WTC11 (cell line): Measurements from ENCODE around the gene MRPS34. TPM values are rescaled to one million over a fixed set of nuclear protein-coding genes. Genes with fewer than 3 reads are reported as not detected.
A peak's percentile ranks its signal among the peaks of the same experiment; 100 is the strongest.

Experiments
- ATAC-seq: fragments of 200-7000 bp; cut with Tn5 transposase; 2 replicates; pipeline ENCODE4 v1.10.0; 2021; ENCODE audit warnings: mild to moderate bottlenecking, moderate library complexity
- CTCF ChIA-PET: fragments of 300-600 bp; sonication (Branson Sonifier 250); formaldehyde crosslinking; loops from one replicate; lab custom pipeline; 2021; ENCODE audit warnings: antibody characterized with exemption; lab: Charles Lee
- POLR2A ChIA-PET: fragments of 350-600 bp; sonication (Branson Sonifier 250); formaldehyde crosslinking; loops from one replicate; lab custom pipeline; 2021; ENCODE audit warnings: antibody characterized with exemption; lab: Charles Lee
- DNase-seq: peaks from one replicate; pipeline ENCODE4 v3.0.0; 2021; ENCODE audit warnings: low spot score
- H3K27ac Mint-ChIP-seq: 2 replicates; pipeline ENCODE4 v1.8.0; 2021; ENCODE audit warnings: mixed read lengths
- H3K27me3 Mint-ChIP-seq: 2 replicates; pipeline ENCODE4 v1.8.0; 2021; ENCODE audit warnings: low read depth, mild to moderate bottlenecking, moderate library complexity, mixed read lengths
- H3K36me3 Mint-ChIP-seq: 2 replicates; pipeline ENCODE4 v1.8.0; 2021; ENCODE audit warnings: mixed read lengths
- H3K4me1 Mint-ChIP-seq: 2 replicates; pipeline ENCODE4 v1.8.0; 2022; ENCODE audit warnings: mixed read lengths
- H3K4me3 Mint-ChIP-seq: 2 replicates; pipeline ENCODE4 v1.8.0; 2021; ENCODE audit warnings: mild to moderate bottlenecking, moderate library complexity, mixed read lengths
- H3K9me3 Mint-ChIP-seq: 2 replicates; pipeline ENCODE4 v1.8.0; 2021; ENCODE audit warnings: mixed read lengths
- ATF1 ChIP-seq: sonication (generic); formaldehyde crosslinking; IDR thresholded peaks from 2 replicates; pipeline ENCODE4 v1.8.1; 2023; ENCODE audit warnings: mild to moderate bottlenecking, moderate library complexity, missing genetic modification reagents
- EMX1 ChIP-seq: fragments of 250-450 bp; sonication (Bioruptor Pico); IDR thresholded peaks from 2 replicates; pipeline ENCODE4 v1.8.0; 2021; ENCODE audit warnings: mild to moderate bottlenecking
- ESRRA ChIP-seq: sonication (generic); formaldehyde crosslinking; IDR thresholded peaks from 2 replicates; pipeline ENCODE4 v1.8.1; 2022; ENCODE audit warnings: mild to moderate bottlenecking, missing genetic modification reagents, borderline replicate concordance
- GTF2I ChIP-seq: fragments of 250-450 bp; sonication (Bioruptor Pico); conservative IDR thresholded peaks from 2 replicates; pipeline ENCODE4 v1.4.0; 2021; ENCODE audit warnings: mild to moderate bottlenecking
- HMGA2 ChIP-seq: fragments of 250-450 bp; sonication (Bioruptor Pico); IDR thresholded peaks from 2 replicates; pipeline ENCODE4 v1.4.0; 2021; ENCODE audit warnings: mild to moderate bottlenecking, moderate library complexity
- MYBL2 ChIP-seq: sonication (generic); formaldehyde crosslinking; IDR thresholded peaks from 2 replicates; pipeline ENCODE4 v1.8.1; 2023; ENCODE audit warnings: mild to moderate bottlenecking, moderate library complexity, missing genetic modification reagents
- NR3C1 ChIP-seq: sonication (generic); formaldehyde crosslinking; conservative IDR thresholded peaks from 2 replicates; pipeline ENCODE4 v1.8.1; 2023; ENCODE audit warnings: low read depth, mild to moderate bottlenecking, missing genetic modification reagents
- TEAD1 ChIP-seq: sonication (generic); formaldehyde crosslinking; IDR thresholded peaks from 2 replicates; pipeline ENCODE4 v1.8.0; 2022; ENCODE audit warnings: mild to moderate bottlenecking, missing genetic modification reagents
- ZNF121 ChIP-seq: sonication (generic); formaldehyde crosslinking; IDR thresholded peaks from 2 replicates; pipeline ENCODE4 v1.8.0; 2023; ENCODE audit warnings: missing genetic modification reagents
- ZNF396 ChIP-seq: fragments of 250-450 bp; sonication (Bioruptor Pico); IDR thresholded peaks from 2 replicates; pipeline ENCODE4 v1.8.0; 2021; ENCODE audit warnings: mild to moderate bottlenecking, moderate library complexity, borderline replicate concordance
- total RNA-seq: library from RNA; stranded (reverse); gene quantifications from 3 replicates; pipeline ENCODE4 v1.2.3, GENCODE V29; 2021
- TF ChIP-seq, protein P1 (sequence below): sonication (generic); formaldehyde crosslinking; IDR thresholded peaks from 2 replicates; pipeline ENCODE4 v1.8.0; 2022; ENCODE audit warnings: mild to moderate bottlenecking, missing genetic modification reagents
- TF ChIP-seq, protein P2 (sequence below): sonication (generic); formaldehyde crosslinking; IDR thresholded peaks from 2 replicates; pipeline ENCODE4 v1.8.0; 2023; ENCODE audit warnings: missing genetic modification reagents, mild to moderate bottlenecking, borderline replicate concordance
- TF ChIP-seq, protein P3 (sequence below): sonication (generic); formaldehyde crosslinking; IDR thresholded peaks from 2 replicates; pipeline ENCODE4 v1.8.0; 2022; ENCODE audit warnings: mild to moderate bottlenecking, missing genetic modification reagents
- TF ChIP-seq, protein P4 (sequence below): fragments of 250-450 bp; sonication (Bioruptor Pico); IDR thresholded peaks from 2 replicates; pipeline ENCODE4 v1.9.0; 2021; ENCODE audit warnings: mild to moderate bottlenecking, borderline replicate concordance
- TF ChIP-seq, protein P5 (sequence below): sonication (generic); formaldehyde crosslinking; IDR thresholded peaks from 2 replicates; pipeline ENCODE4 v1.8.0; 2022; ENCODE audit warnings: mild to moderate bottlenecking, missing genetic modification reagents
- TF ChIP-seq, protein P6 (sequence below): sonication (generic); formaldehyde crosslinking; IDR thresholded peaks from 2 replicates; pipeline ENCODE4 v1.8.1; 2022; ENCODE audit warnings: mild to moderate bottlenecking, moderate library complexity, missing genetic modification reagents
- TF ChIP-seq, protein P7 (sequence below): sonication (generic); formaldehyde crosslinking; IDR thresholded peaks from 2 replicates; pipeline ENCODE4 v1.8.0; 2023; ENCODE audit warnings: missing genetic modification reagents
- TF ChIP-seq, protein P8 (sequence below): sonication (generic); formaldehyde crosslinking; IDR thresholded peaks from 2 replicates; pipeline ENCODE4 v1.8.1; 2022; ENCODE audit warnings: low read depth, mild to moderate bottlenecking, moderate library complexity, missing genetic modification reagents, borderline replicate concordance

MRPS34 gene
- total RNA-seq, 1 experiment from 2014 or later, result 258 TPM

DNA sequence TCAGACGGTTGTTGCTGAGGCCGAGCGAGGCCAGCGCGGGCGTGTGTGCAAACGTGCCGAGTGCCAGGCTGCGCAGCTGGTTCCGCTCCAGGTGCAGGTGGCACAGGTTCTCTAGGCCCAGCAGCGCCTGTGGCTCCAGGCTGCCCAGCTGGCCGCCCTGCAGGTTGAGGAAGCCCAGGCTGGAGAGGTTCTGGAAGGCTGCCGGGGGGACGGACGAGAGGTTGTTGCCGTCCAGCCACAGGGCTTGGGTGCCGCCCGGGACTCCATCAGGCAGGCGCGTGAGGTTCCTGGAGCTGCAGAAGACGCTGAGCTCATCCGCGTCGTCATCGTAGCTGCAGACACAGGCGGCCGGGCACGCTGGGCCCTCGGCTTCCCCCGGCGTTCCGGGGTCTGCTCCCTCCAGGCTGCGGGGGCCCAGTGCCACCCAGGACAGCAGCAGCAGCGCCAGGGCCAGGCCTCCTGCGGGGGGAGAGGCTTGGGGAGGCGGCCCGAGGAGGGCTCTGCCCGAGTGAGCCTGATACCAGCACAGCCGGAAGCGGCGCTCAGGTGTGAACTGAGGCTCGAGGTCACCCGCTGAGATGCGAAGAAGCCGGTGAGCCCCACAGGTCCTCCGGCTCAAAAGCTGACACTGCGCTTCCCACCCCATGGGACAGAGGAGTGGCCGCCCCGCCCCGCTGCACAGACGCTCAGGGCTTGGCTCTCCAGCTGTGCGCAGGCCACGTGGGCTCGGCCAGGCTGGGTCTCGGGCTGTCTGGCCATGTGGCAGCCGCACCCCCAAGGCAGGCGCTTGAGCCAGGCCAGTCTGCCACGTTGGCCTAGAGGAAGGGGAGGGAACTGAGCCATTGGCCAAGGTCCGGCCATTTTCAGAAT lies 19.2 kb upstream of the MRPS34 start (continued):
- TF ChIP-seq GTF2I (CRISPR knock-in tag) (no peak), ESRRA (CRISPR knock-in tag) (no peak), NR3C1 (no peak), ZNF121 (CRISPR knock-in tag) (no peak)
- TF ChIP-seq, protein P1, sequence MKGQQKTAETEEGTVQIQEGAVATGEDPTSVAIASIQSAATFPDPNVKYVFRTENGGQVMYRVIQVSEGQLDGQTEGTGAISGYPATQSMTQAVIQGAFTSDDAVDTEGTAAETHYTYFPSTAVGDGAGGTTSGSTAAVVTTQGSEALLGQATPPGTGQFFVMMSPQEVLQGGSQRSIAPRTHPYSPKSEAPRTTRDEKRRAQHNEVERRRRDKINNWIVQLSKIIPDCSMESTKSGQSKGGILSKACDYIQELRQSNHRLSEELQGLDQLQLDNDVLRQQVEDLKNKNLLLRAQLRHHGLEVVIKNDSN (CRISPR knock-in tag), result no peak
- TF ChIP-seq, all 79 proteins: peak for 0

DNA sequence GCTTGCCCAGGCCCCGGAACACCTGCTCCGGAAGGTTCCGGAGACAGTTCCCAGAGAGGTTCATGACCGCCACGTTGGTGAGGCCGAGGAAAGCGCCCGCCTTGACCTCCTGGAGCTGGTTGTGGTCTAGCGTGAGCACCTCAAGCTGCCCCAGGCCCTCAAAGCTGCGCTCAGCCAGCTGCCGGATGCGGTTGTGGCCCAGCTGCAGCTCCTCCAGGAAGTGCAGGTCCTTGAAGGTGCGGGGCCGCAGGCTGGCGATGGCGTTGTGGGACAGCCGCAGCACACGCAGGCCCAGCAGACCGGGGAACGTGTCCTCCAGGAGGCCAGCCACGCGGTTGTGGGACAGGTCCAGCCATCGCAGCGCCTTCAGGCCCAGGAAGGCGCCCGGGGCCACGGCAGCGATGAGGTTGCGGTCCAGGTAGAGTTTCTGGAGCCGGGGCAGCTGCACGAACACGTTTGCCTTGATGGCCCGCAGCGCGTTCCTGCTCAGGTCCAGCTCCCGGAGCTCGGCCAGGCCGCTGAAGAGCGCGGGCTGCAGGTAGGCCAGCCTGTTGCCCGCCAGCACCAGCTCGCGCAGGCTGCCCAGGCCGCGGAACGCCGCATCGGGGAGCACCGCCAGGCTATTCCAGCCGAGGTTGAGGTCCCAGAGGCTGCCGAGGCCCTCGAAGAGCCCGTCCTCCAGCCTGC lies 18.5 kb upstream of the MRPS34 start:
- DNase-seq (peak; percentile 17), ATAC-seq (no peak)
- Mint-ChIP-seq H3K4me3 (no peak overlapping the region), H3K4me1 (no peaks in the 10 kb centered on the region), H3K9me3 (no peaks in the 10 kb centered on the region), H3K36me3 (peaks cover 5% of the 10 kb centered on the region), H3K27me3 (no peaks in the 10 kb centered on the region), H3K27ac (no peak overlapping the region)
- ChIA-PET POLR2A (no interaction called here), CTCF (interaction anchor here (0.7 kb wide), 1 partner anchor 9 kb away, joined by 3 read pairs; the partner anchor contains the start of genes NUBP2 and SPSB3)
- TF ChIP-seq, protein P2, sequence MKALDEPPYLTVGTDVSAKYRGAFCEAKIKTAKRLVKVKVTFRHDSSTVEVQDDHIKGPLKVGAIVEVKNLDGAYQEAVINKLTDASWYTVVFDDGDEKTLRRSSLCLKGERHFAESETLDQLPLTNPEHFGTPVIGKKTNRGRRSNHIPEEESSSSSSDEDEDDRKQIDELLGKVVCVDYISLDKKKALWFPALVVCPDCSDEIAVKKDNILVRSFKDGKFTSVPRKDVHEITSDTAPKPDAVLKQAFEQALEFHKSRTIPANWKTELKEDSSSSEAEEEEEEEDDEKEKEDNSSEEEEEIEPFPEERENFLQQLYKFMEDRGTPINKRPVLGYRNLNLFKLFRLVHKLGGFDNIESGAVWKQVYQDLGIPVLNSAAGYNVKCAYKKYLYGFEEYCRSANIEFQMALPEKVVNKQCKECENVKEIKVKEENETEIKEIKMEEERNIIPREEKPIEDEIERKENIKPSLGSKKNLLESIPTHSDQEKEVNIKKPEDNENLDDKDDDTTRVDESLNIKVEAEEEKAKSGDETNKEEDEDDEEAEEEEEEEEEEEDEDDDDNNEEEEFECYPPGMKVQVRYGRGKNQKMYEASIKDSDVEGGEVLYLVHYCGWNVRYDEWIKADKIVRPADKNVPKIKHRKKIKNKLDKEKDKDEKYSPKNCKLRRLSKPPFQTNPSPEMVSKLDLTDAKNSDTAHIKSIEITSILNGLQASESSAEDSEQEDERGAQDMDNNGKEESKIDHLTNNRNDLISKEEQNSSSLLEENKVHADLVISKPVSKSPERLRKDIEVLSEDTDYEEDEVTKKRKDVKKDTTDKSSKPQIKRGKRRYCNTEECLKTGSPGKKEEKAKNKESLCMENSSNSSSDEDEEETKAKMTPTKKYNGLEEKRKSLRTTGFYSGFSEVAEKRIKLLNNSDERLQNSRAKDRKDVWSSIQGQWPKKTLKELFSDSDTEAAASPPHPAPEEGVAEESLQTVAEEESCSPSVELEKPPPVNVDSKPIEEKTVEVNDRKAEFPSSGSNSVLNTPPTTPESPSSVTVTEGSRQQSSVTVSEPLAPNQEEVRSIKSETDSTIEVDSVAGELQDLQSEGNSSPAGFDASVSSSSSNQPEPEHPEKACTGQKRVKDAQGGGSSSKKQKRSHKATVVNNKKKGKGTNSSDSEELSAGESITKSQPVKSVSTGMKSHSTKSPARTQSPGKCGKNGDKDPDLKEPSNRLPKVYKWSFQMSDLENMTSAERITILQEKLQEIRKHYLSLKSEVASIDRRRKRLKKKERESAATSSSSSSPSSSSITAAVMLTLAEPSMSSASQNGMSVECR (CRISPR knock-in tag), result no peak
- TF ChIP-seq ZNF396 (CRISPR knock-in tag) (no peak), EMX1 (no peak), HMGA2 (CRISPR knock-in tag) (no peak), MYBL2 (CRISPR knock-in tag) (no peak), TEAD1 (CRISPR knock-in tag) (no peak), ATF1 (CRISPR knock-in tag) (no peak)
- TF ChIP-seq, protein P3, sequence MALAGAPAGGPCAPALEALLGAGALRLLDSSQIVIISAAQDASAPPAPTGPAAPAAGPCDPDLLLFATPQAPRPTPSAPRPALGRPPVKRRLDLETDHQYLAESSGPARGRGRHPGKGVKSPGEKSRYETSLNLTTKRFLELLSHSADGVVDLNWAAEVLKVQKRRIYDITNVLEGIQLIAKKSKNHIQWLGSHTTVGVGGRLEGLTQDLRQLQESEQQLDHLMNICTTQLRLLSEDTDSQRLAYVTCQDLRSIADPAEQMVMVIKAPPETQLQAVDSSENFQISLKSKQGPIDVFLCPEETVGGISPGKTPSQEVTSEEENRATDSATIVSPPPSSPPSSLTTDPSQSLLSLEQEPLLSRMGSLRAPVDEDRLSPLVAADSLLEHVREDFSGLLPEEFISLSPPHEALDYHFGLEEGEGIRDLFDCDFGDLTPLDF (CRISPR knock-in tag), result no peak
- TF ChIP-seq, protein P4, sequence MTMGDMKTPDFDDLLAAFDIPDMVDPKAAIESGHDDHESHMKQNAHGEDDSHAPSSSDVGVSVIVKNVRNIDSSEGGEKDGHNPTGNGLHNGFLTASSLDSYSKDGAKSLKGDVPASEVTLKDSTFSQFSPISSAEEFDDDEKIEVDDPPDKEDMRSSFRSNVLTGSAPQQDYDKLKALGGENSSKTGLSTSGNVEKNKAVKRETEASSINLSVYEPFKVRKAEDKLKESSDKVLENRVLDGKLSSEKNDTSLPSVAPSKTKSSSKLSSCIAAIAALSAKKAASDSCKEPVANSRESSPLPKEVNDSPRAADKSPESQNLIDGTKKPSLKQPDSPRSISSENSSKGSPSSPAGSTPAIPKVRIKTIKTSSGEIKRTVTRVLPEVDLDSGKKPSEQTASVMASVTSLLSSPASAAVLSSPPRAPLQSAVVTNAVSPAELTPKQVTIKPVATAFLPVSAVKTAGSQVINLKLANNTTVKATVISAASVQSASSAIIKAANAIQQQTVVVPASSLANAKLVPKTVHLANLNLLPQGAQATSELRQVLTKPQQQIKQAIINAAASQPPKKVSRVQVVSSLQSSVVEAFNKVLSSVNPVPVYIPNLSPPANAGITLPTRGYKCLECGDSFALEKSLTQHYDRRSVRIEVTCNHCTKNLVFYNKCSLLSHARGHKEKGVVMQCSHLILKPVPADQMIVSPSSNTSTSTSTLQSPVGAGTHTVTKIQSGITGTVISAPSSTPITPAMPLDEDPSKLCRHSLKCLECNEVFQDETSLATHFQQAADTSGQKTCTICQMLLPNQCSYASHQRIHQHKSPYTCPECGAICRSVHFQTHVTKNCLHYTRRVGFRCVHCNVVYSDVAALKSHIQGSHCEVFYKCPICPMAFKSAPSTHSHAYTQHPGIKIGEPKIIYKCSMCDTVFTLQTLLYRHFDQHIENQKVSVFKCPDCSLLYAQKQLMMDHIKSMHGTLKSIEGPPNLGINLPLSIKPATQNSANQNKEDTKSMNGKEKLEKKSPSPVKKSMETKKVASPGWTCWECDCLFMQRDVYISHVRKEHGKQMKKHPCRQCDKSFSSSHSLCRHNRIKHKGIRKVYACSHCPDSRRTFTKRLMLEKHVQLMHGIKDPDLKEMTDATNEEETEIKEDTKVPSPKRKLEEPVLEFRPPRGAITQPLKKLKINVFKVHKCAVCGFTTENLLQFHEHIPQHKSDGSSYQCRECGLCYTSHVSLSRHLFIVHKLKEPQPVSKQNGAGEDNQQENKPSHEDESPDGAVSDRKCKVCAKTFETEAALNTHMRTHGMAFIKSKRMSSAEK (CRISPR knock-in tag), result no peak
- TF ChIP-seq, protein P5, sequence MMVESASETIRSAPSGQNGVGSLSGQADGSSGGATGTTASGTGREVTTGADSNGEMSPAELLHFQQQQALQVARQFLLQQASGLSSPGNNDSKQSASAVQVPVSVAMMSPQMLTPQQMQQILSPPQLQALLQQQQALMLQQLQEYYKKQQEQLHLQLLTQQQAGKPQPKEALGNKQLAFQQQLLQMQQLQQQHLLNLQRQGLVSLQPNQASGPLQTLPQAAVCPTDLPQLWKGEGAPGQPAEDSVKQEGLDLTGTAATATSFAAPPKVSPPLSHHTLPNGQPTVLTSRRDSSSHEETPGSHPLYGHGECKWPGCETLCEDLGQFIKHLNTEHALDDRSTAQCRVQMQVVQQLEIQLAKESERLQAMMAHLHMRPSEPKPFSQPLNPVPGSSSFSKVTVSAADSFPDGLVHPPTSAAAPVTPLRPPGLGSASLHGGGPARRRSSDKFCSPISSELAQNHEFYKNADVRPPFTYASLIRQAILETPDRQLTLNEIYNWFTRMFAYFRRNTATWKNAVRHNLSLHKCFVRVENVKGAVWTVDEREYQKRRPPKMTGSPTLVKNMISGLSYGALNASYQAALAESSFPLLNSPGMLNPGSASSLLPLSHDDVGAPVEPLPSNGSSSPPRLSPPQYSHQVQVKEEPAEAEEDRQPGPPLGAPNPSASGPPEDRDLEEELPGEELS (CRISPR knock-in tag), result no peak
- TF ChIP-seq, protein P6, sequence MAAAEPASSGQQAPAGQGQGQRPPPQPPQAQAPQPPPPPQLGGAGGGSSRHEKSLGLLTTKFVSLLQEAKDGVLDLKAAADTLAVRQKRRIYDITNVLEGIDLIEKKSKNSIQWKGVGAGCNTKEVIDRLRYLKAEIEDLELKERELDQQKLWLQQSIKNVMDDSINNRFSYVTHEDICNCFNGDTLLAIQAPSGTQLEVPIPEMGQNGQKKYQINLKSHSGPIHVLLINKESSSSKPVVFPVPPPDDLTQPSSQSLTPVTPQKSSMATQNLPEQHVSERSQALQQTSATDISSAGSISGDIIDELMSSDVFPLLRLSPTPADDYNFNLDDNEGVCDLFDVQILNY (CRISPR knock-in tag), result no peak
- TF ChIP-seq, protein P7, sequence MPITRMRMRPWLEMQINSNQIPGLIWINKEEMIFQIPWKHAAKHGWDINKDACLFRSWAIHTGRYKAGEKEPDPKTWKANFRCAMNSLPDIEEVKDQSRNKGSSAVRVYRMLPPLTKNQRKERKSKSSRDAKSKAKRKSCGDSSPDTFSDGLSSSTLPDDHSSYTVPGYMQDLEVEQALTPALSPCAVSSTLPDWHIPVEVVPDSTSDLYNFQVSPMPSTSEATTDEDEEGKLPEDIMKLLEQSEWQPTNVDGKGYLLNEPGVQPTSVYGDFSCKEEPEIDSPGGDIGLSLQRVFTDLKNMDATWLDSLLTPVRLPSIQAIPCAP (CRISPR knock-in tag), result no peak
- TF ChIP-seq, protein P8, sequence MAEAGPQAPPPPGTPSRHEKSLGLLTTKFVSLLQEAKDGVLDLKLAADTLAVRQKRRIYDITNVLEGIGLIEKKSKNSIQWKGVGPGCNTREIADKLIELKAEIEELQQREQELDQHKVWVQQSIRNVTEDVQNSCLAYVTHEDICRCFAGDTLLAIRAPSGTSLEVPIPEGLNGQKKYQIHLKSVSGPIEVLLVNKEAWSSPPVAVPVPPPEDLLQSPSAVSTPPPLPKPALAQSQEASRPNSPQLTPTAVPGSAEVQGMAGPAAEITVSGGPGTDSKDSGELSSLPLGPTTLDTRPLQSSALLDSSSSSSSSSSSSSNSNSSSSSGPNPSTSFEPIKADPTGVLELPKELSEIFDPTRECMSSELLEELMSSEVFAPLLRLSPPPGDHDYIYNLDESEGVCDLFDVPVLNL (CRISPR knock-in tag), result no peak
